Mesenchymal stem cell (in vitro differentiated cells and primary cell): ENCODE results near the gene ACOT6.

ENCODE experiments used
- DNase-seq: peaks from one replicate; pipeline ENCODE4 v3.0.0-alpha.2; 2013
- H2AFZ ChIP-seq: one replicate; pipeline ENCODE4 v1.6.1; 2013; ENCODE audit warnings: low read depth, mild to moderate bottlenecking, control low read depth, inconsistent platforms, low read length, moderate library complexity
- H2AK5ac ChIP-seq: 2 replicates; pipeline ENCODE4 v1.6.1; 2013; ENCODE audit warnings: low read length, moderate library complexity, mild to moderate bottlenecking, inconsistent platforms; ENCODE audit not compliant: severe bottlenecking
- H2BK120ac ChIP-seq: one replicate; pipeline ENCODE4 v1.6.1; 2013; ENCODE audit warnings: low read depth, mild to moderate bottlenecking, inconsistent platforms, low read length, moderate library complexity
- H2BK12ac ChIP-seq, 2 experiments: one replicate each; pipeline ENCODE4 v1.6.1; 2013; ENCODE audit warnings: inconsistent platforms in 2 of 2, low read length in 2 of 2, mild to moderate bottlenecking in 2 of 2, moderate library complexity in 2 of 2, control low read depth in 1 of 2
- H2BK15ac ChIP-seq: one replicate; pipeline ENCODE4 v1.6.1; 2013; ENCODE audit warnings: mild to moderate bottlenecking, low read depth, inconsistent platforms; ENCODE audit not compliant: poor library complexity, severe bottlenecking
- H2BK5ac ChIP-seq: 2 replicates; pipeline ENCODE4 v1.6.1; 2013; ENCODE audit warnings: low read depth, mild to moderate bottlenecking, low read length, control low read depth, inconsistent platforms; ENCODE audit not compliant: poor library complexity, severe bottlenecking
- H3K14ac ChIP-seq, 2 experiments: one replicate each; pipeline ENCODE4 v1.6.1; 2013; ENCODE audit warnings: inconsistent platforms in 2 of 2, low read length in 2 of 2, control low read depth in 1 of 2, mild to moderate bottlenecking in 1 of 2, moderate library complexity in 1 of 2
- H3K18ac ChIP-seq, 2 experiments: one replicate each; pipeline ENCODE4 v1.6.1; 2013; ENCODE audit warnings: inconsistent platforms in 2 of 2, low read length in 2 of 2, control low read depth in 1 of 2, low read depth in 1 of 2, mild to moderate bottlenecking in 1 of 2
- H3K23ac ChIP-seq, 2 experiments: one replicate each; pipeline ENCODE4 v1.6.1; 2013; ENCODE audit warnings: inconsistent platforms in 2 of 2, low read length in 2 of 2, mild to moderate bottlenecking in 2 of 2, moderate library complexity in 2 of 2, control low read depth in 1 of 2
- H3K27ac ChIP-seq: 2 replicates; pipeline ENCODE4 v1.5.1; 2013; ENCODE audit warnings: mild to moderate bottlenecking, moderate library complexity, low read length, control low read depth, inconsistent platforms; ENCODE audit not compliant: poor library complexity, severe bottlenecking
- H3K27me3 ChIP-seq, 2 experiments: 2 replicates each; pipeline versions ENCODE4 v1.6.1 to v1.7.0; 2013; ENCODE audit warnings: low read length in 2 of 2, mild to moderate bottlenecking in 2 of 2, moderate library complexity in 2 of 2, control low read depth in 1 of 2, inconsistent platforms in 1 of 2; ENCODE audit not compliant: control insufficient read depth in 1 of 2, insufficient read depth in 1 of 2
- H3K36me3 ChIP-seq, 2 experiments: 2 replicates each; pipeline versions ENCODE4 v1.6.1 to v1.7.0; 2013; ENCODE audit warnings: low read length in 2 of 2, control low read depth in 1 of 2, inconsistent platforms in 1 of 2, low read depth in 1 of 2, mild to moderate bottlenecking in 1 of 2; ENCODE audit not compliant: insufficient read depth in 2 of 2, control insufficient read depth in 1 of 2
- H3K4ac ChIP-seq, 2 experiments: one replicate each; pipeline ENCODE4 v1.6.1; 2013; ENCODE audit warnings: inconsistent platforms in 2 of 2, low read length in 2 of 2, mild to moderate bottlenecking in 2 of 2, moderate library complexity in 2 of 2, control low read depth in 1 of 2, low read depth in 1 of 2
- H3K4me1 ChIP-seq: 2 replicates; pipeline ENCODE4 v1.6.1; 2013; ENCODE audit warnings: low read depth, low read length, control low read depth; ENCODE audit not compliant: control insufficient read depth, insufficient read depth
- H3K4me2 ChIP-seq: 2 replicates; pipeline ENCODE4 v1.6.1; 2013; ENCODE audit warnings: low read length, mild to moderate bottlenecking, inconsistent platforms; ENCODE audit not compliant: poor library complexity, severe bottlenecking
- H3K4me3 ChIP-seq, 2 experiments: 2 replicates each; pipeline versions ENCODE4 v1.5.1 to v1.7.0; 2013; ENCODE audit warnings: low read length in 2 of 2, mild to moderate bottlenecking in 2 of 2, control low read depth in 1 of 2, low read depth in 1 of 2; ENCODE audit not compliant: insufficient read depth in 1 of 2
- H3K79me1 ChIP-seq: replicated peaks from 2 replicates; pipeline ENCODE4 v1.6.1; 2013; ENCODE audit warnings: mild to moderate bottlenecking, control low read depth, low read length, inconsistent platforms; ENCODE audit not compliant: poor library complexity, severe bottlenecking
- H3K9ac ChIP-seq: 2 replicates; pipeline ENCODE4 v1.7.0; 2013; ENCODE audit warnings: mild to moderate bottlenecking, low read length, moderate library complexity
- H3K9me3 ChIP-seq: 2 replicates; pipeline ENCODE4 v1.7.0; 2013; ENCODE audit warnings: mild to moderate bottlenecking, low read length; ENCODE audit not compliant: control insufficient read depth
- H4K8ac ChIP-seq: one replicate; pipeline ENCODE4 v1.6.1; 2013; ENCODE audit warnings: inconsistent platforms, mild to moderate bottlenecking, low read length, moderate library complexity
- H4K91ac ChIP-seq: one replicate; pipeline ENCODE4 v1.6.1; 2013; ENCODE audit warnings: mild to moderate bottlenecking, low read length, inconsistent platforms
- WGBS: methylation state at CpG from one replicate; pipeline ENCODE4 v1.1.7; 2013; ENCODE audit warnings: mixed read lengths; 5-methylcytosine and 5-hydroxymethylcytosine counted together

Gene ACOT6

GRCh38 chr14:73663548-73664212 is 51.4 kb downstream of the ACOT6 start:
- Histone ChIP-seq H2BK12ac (no peak overlapping the region), H3K4me3 (no peak overlapping the region), H2BK120ac (no peak overlapping the region), H3K4me2 (peak overlapping the region; percentile 33), H3K9ac (no peak overlapping the region), H3K4ac (no peak overlapping the region), H2BK5ac (no peak overlapping the region), H3K4me1 (no peaks in the 10 kb centered on the region), H3K79me1 (peaks cover 4% of the 10 kb centered on the region), H3K27me3 (no peaks in the 10 kb centered on the region), H4K91ac (no peak overlapping the region), H2AFZ (no peak overlapping the region), H2AK5ac (peak overlapping the region; percentile 37), H2BK15ac (no peak overlapping the region), H3K9me3 (no peaks in the 10 kb centered on the region), H3K14ac (no peak overlapping the region), H3K27ac (peak overlapping the region; percentile 74), H3K36me3 (peaks cover 3 to 14% of the 10 kb centered on the region in 2 experiments), H3K23ac (no peak overlapping the region), H3K18ac (no peak overlapping the region), H4K8ac (no peak overlapping the region)
- no peak for DNase-seq

DNA sequence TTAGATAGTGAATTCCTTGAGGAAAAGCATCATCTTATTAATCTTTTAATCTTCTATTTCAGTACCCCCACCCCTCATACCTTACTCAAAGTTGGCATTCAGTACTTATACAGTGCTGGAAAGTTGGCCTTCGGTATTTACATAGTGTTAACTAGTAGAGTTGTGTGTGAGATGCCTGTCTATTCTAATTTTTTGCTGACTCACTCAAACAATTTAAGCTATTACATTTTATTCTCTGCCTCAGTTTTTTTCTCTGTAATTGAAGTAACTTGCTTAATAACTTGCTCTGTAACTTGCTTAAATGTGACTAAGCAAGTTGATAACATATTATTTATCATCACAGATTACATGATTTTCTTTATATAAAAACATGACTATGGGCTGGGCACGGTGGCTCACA is 52.8 kb downstream of the ACOT6 start:
- H4K91ac ChIP-seq, result no peak overlapping the region
- no peaks in the 10 kb centered on the region for H3K9me3 ChIP-seq
- H2AFZ ChIP-seq, result no peak overlapping the region
- peaks cover 0 to 8% of the 10 kb centered on the region in 2 experiments for H3K36me3 ChIP-seq
- H2AK5ac ChIP-seq, result no peak overlapping the region
- H3K18ac ChIP-seq, result no peak overlapping the region
- H3K4me2 ChIP-seq, result no peak overlapping the region
- no peak for DNase-seq
- no peaks in the 10 kb centered on the region for H3K4me1 ChIP-seq
- no peak overlapping the region for H3K4ac ChIP-seq
- no peak overlapping the region for H3K9ac ChIP-seq
- H3K27me3 ChIP-seq, result no peaks in the 10 kb centered on the region
- no peak overlapping the region for H2BK15ac ChIP-seq
- 93% methylated on average over 1 of the region's 2 CpGs for WGBS
- no peak overlapping the region for H2BK12ac ChIP-seq
- H3K23ac ChIP-seq, result no peak overlapping the region
- no peak overlapping the region for H3K27ac ChIP-seq
- peaks cover 3% of the 10 kb centered on the region for H3K79me1 ChIP-seq
- H4K8ac ChIP-seq, result no peak overlapping the region
- no peak overlapping the region for H2BK5ac ChIP-seq
- H3K14ac ChIP-seq, result no peak overlapping the region
- H2BK120ac ChIP-seq, result no peak overlapping the region
- H3K4me3 ChIP-seq, result no peak overlapping the region

GRCh38 chr14:73666583-73666982 is 54.3 kb downstream of the ACOT6 start:
- Histone ChIP-seq H3K27me3 (no peaks in the 10 kb centered on the region), H2BK5ac (no peak overlapping the region), H3K4me2 (no peak overlapping the region), H3K36me3 (peaks cover 0 to 4% of the 10 kb centered on the region in 2 experiments), H4K8ac (no peak overlapping the region), H2BK120ac (no peak overlapping the region), H3K4ac (no peak overlapping the region), H3K23ac (no peak overlapping the region), H2BK12ac (no peak overlapping the region), H3K9ac (no peak overlapping the region), H2BK15ac (no peak overlapping the region), H4K91ac (no peak overlapping the region), H3K14ac (no peak overlapping the region), H2AK5ac (no peak overlapping the region), H3K4me3 (no peak overlapping the region), H3K9me3 (no peaks in the 10 kb centered on the region), H3K79me1 (no peaks in the 10 kb centered on the region), H2AFZ (no peak overlapping the region), H3K4me1 (no peaks in the 10 kb centered on the region), H3K18ac (no peak overlapping the region), H3K27ac (no peak overlapping the region)
- 97% methylated on average over 4 of the region's 5 CpGs for WGBS
- no peak for DNase-seq

- H4K91ac ChIP-seq, result no peak overlapping the region
- H2BK5ac ChIP-seq, result no peak overlapping the region
- peaks cover 5 to 10% of the 10 kb centered on the region in 2 experiments for H3K36me3 ChIP-seq
- H3K27ac ChIP-seq, result no peak overlapping the region
- no peak overlapping the region for H3K4me2 ChIP-seq
- WGBS, result 97% methylated on average over 3 of the region's 3 CpGs
- DNase-seq, result no peak
- no peak overlapping the region for H3K23ac ChIP-seq
- no peak overlapping the region for H3K9ac ChIP-seq
- no peak overlapping the region for H4K8ac ChIP-seq
- no peak overlapping the region for H2AFZ ChIP-seq
- H3K4ac ChIP-seq, result no peak overlapping the region
- no peak overlapping the region for H2BK15ac ChIP-seq
- H2BK120ac ChIP-seq, result no peak overlapping the region
- H3K27me3 ChIP-seq, result no peaks in the 10 kb centered on the region
- H2AK5ac ChIP-seq, result no peak overlapping the region
- no peak overlapping the region for H3K4me3 ChIP-seq
- H3K9me3 ChIP-seq, result no peaks in the 10 kb centered on the region
- no peak overlapping the region for H2BK12ac ChIP-seq
- H3K18ac ChIP-seq, result no peak overlapping the region
- H3K4me1 ChIP-seq, result no peaks in the 10 kb centered on the region
- H3K14ac ChIP-seq, result no peak overlapping the region
- H3K79me1 ChIP-seq, result peaks cover 2% of the 10 kb centered on the region
Observed at GRCh38 chr14:73667854-73668253, 55.5 kb downstream of the ACOT6 start.
